ENCODE measurements around the gene RASGRF1. TPM values are rescaled to one million over a fixed set of nuclear protein-coding genes. Genes with fewer than 3 reads are reported as not detected.

RASGRF1 gene
- polyA plus RNA-seq, 3 donors: 0.11 TPM; not detected in 2

DNA sequence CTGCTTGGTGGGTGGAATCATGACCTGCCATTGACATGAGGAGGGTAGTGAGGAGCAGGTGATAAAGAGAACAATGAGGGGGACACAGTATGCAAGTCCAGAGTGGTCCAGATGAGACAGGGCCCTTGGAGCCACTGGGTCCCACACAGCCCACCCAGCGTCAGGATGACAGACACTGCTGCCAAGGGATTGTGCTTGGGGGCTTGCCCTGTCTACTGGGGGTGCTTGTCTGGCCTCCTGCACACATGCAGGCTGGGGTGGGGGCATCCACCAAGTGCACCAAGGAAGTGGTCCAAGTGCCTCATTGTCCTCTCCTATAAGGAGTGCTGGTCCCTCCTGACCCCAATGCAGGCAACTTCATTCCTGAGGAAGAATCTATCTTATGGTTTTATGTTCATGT is 106.5 kb downstream of the RASGRF1 start:
- Histone ChIP-seq H3K27ac (ENCODE audit: low read depth in 1 of 2, low read length in 2 of 2) (no peak overlapping the region), H3K9ac (ENCODE audit: insufficient read depth, low read length, poor library complexity, severe bottlenecking) (no peak overlapping the region), H3K27me3 (ENCODE audit: control insufficient read depth in 2 of 2, insufficient read depth in 2 of 2, low read length in 2 of 2) (no peaks in the 10 kb centered on the region), H3K4me1 (ENCODE audit: control insufficient read depth in 1 of 2, insufficient read depth in 2 of 2, low read length in 2 of 2) (peaks cover 47 to 48% of the 10 kb centered on the region in 2 donors), H3K79me2 (ENCODE audit: insufficient read depth, low read length) (no peaks in the 10 kb centered on the region), H3K36me3 (replicated peaks in 1 of 2; ENCODE audit: control insufficient read depth in 1 of 2, insufficient read depth in 2 of 2, low read length in 2 of 2) (no peaks in the 10 kb centered on the region), H3K4me2 (replicated peaks; ENCODE audit: extremely low read depth, low read length, poor library complexity, severe bottlenecking) (no peak overlapping the region), H4K20me1 (ENCODE audit: insufficient read depth, low read length) (no peaks in the 10 kb centered on the region), H3K9me3 (replicated peaks in 1 of 2; ENCODE audit: control insufficient read depth in 1 of 2, insufficient read depth in 1 of 2, low read length in 2 of 2) (no peaks in the 10 kb centered on the region), H3K4me3 (replicated peaks in 1 of 3; ENCODE audit: low read depth in 2 of 3, low read length in 3 of 3) (no peak overlapping the region), H2AFZ (ENCODE audit: insufficient read depth, low read depth, low read length, poor library complexity, severe bottlenecking) (no peak overlapping the region)
- Mint-ChIP-seq H3K27ac (peak overlapping the region in 1 of 7 donors; percentile 76), H3K27me3 (ENCODE audit: low read depth in 3 of 3) (peaks cover 0 to 3% (median 0%) of the 10 kb centered on the region in 3 donors), H3K9me3 (no peaks in the 10 kb centered on the region), H3K4me1 (peaks cover 53% of the 10 kb centered on the region), H3K36me3 (no peaks in the 10 kb centered on the region), H3K4me3 (no peak overlapping the region)
- 100% methylated on average over 1 of the region's 1 CpG for whole genome bisulfite sequencing (ENCODE audit: insufficient coverage)
- intact Hi-C loops (cut with micrococcal nuclease): no loop called here
- TF ChIP-seq, protein P1, sequence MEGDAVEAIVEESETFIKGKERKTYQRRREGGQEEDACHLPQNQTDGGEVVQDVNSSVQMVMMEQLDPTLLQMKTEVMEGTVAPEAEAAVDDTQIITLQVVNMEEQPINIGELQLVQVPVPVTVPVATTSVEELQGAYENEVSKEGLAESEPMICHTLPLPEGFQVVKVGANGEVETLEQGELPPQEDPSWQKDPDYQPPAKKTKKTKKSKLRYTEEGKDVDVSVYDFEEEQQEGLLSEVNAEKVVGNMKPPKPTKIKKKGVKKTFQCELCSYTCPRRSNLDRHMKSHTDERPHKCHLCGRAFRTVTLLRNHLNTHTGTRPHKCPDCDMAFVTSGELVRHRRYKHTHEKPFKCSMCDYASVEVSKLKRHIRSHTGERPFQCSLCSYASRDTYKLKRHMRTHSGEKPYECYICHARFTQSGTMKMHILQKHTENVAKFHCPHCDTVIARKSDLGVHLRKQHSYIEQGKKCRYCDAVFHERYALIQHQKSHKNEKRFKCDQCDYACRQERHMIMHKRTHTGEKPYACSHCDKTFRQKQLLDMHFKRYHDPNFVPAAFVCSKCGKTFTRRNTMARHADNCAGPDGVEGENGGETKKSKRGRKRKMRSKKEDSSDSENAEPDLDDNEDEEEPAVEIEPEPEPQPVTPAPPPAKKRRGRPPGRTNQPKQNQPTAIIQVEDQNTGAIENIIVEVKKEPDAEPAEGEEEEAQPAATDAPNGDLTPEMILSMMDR (IDR thresholded peaks at IDR 0.05): no peak
- no peak for DNase-seq

DNA sequence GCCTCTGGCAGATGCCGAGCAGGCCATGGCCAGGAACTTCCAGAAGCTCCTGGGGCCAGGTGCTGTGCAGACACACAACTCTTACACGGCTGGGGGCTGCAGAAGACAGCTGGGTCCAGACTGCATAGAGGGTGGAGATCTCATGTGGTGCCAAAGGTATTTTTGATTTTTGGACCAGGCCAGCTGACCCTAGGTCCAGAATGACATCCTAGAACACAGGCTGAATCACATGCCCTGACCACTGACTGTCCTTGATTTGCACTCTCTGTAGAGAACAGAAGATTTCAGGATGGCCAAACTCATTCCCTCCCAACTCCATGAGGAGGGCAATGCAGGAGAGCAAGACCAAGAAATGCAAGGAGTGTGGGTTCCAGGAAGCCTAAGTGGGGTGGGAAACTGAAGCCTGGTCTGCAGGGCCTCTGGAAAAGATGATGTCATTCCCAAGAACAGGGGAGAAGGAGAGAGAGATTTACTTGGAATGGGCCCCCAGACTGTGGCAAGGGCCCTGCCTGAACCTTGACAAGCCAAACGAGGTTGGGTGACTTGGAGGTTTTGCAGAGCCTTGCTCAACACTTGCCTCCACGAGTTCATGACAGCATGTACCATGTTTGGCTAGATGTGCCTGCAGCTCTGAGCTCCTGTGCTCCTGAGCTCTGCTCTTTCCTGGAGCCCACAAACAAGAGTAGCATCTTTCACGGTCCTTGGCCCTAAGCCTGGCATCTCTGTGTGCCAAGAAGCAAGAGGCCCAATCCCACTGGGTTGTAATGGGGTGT is 107.2 kb downstream of the RASGRF1 start:
- no peaks in the 10 kb centered on the region for H3K79me2 ChIP-seq (ENCODE audit: insufficient read depth, low read length)
- no peaks in the 10 kb centered on the region for H3K36me3 Mint-ChIP-seq

More for the DNA sequence above, 107.2 kb downstream of the RASGRF1 start:
- WGBS (ENCODE audit: insufficient coverage): 56% methylated on average over 5 of the region's 5 CpGs
- H2AFZ ChIP-seq (ENCODE audit: insufficient read depth, low read depth, low read length, poor library complexity, severe bottlenecking): no peak overlapping the region
- DNase-seq: no peak
- H3K27ac ChIP-seq (ENCODE audit: low read depth in 1 of 2, low read length in 2 of 2): no peak overlapping the region
- H3K27me3 Mint-ChIP-seq (ENCODE audit: low read depth in 3 of 3): peaks cover 0 to 3% (median 0%) of the 10 kb centered on the region in 3 donors
- peak overlapping the region in 2 of 7 donors; percentile 64 to 76 for H3K27ac Mint-ChIP-seq
- TF ChIP-seq, protein P1 (IDR thresholded peaks at IDR 0.05): no peak
- no peak overlapping the region for H3K4me2 ChIP-seq (replicated peaks; ENCODE audit: extremely low read depth, low read length, poor library complexity, severe bottlenecking)
- H3K4me1 ChIP-seq (ENCODE audit: control insufficient read depth in 1 of 2, insufficient read depth in 2 of 2, low read length in 2 of 2): peaks cover 41 to 43% of the 10 kb centered on the region in 2 donors
- H3K9ac ChIP-seq (ENCODE audit: insufficient read depth, low read length, poor library complexity, severe bottlenecking): no peak overlapping the region
- no peaks in the 10 kb centered on the region for H4K20me1 ChIP-seq (ENCODE audit: insufficient read depth, low read length)
- no peaks in the 10 kb centered on the region for H3K27me3 ChIP-seq (ENCODE audit: control insufficient read depth in 2 of 2, insufficient read depth in 2 of 2, low read length in 2 of 2)
- no peaks in the 10 kb centered on the region for H3K9me3 ChIP-seq (replicated peaks in 1 of 2; ENCODE audit: control insufficient read depth in 1 of 2, insufficient read depth in 1 of 2, low read length in 2 of 2)
- H3K36me3 ChIP-seq (replicated peaks in 1 of 2; ENCODE audit: control insufficient read depth in 1 of 2, insufficient read depth in 2 of 2, low read length in 2 of 2): no peaks in the 10 kb centered on the region
- H3K4me3 ChIP-seq (replicated peaks in 1 of 3; ENCODE audit: low read depth in 2 of 3, low read length in 3 of 3): no peak overlapping the region
- peaks cover 52% of the 10 kb centered on the region for H3K4me1 Mint-ChIP-seq
- intact Hi-C loops (cut with micrococcal nuclease): loop anchor here in 1 of 2 donors (2.0 kb wide), 1 partner anchor 69 kb away; no protein-coding TSS in a partner anchor
- H3K4me3 Mint-ChIP-seq: no peak overlapping the region
- H3K9me3 Mint-ChIP-seq: peaks cover 0 to 1% (median 0%) of the 10 kb centered on the region in 7 donors
